RPMI7951 (cell line): Measurements from ENCODE around the gene ASIC1. TPM values are rescaled to one million over a fixed set of nuclear protein-coding genes. Genes with fewer than 3 reads are reported as not detected.
A peak's percentile ranks its signal among the peaks of the same experiment; 100 is the strongest.

ENCODE experiments used
- DNase-seq: peaks from one replicate; pipeline ENCODE4 v3.0.0-alpha.2; 2012; ENCODE audit warnings: low read depth
- total RNA-seq: library from RNA; depleted of rRNA; stranded (reverse); fragments of >200 nt; shearing (Covaris generic); gene quantifications from 2 replicates; pipeline ENCODE4 v1.2.3, GENCODE V29; 2014

Gene ASIC1
- total RNA-seq, 1 experiment from 2014 or later: 0.24 TPM

- DNase-seq: no peak
These were observed 16.7 kb upstream of the ASIC1 start for GRCh38 chr12:50040657-50041056.

GRCh38 chr12:50041062-50041860, 16.1 kb upstream of the ASIC1 start:
- no peak for DNase-seq

GRCh38 chr12:50041962-50042361, 15.4 kb upstream of the ASIC1 start:
- DNase-seq: no peak

- DNase-seq: no peak
These were observed 14.7 kb upstream of the ASIC1 start for GRCh38 chr12:50042693-50043092.

- no peak for DNase-seq
These were observed 14.1 kb upstream of the ASIC1 start for GRCh38 chr12:50043308-50043707.

- DNase-seq: peak; percentile 15
These were observed 13.5 kb upstream of the ASIC1 start for GRCh38 chr12:50043854-50044253.

GRCh38 chr12:50047693-50048250, 9.6 kb upstream of the ASIC1 start:
- no peak for DNase-seq

- DNase-seq: no peak
These were observed 7.9 kb upstream of the ASIC1 start for GRCh38 chr12:50049254-50050118.

- no peak for DNase-seq
These were observed 7.3 kb upstream of the ASIC1 start for GRCh38 chr12:50050119-50050385.

GRCh38 chr12:50050410-50051098, 6.8 kb upstream of the ASIC1 start:
- no peak for DNase-seq

- no peak for DNase-seq
These were observed 6.1 kb upstream of the ASIC1 start for GRCh38 chr12:50051101-50051806.

- no peak for DNase-seq
These were observed 4.9 kb upstream of the ASIC1 start for GRCh38 chr12:50052544-50052943.

GRCh38 chr12:50052964-50053363, 4.4 kb upstream of the ASIC1 start:
- no peak for DNase-seq

- no peak for DNase-seq
These were observed 3.8 kb upstream of the ASIC1 start for GRCh38 chr12:50053583-50053982.

GRCh38 chr12:50055831-50056638, 1.4 kb upstream of the ASIC1 start:
- peak; percentile 15 for DNase-seq

GRCh38 chr12:50056639-50056976, 788 bp upstream of the ASIC1 start:
- no peak for DNase-seq

- DNase-seq: no peak
These were observed 687 bp downstream of the ASIC1 start for GRCh38 chr12:50057896-50058670.

- no peak for DNase-seq
These were observed 1.4 kb downstream of the ASIC1 start for GRCh38 chr12:50058743-50059312.

GRCh38 chr12:50059440-50060119, 2.2 kb downstream of the ASIC1 start:
- no peak for DNase-seq
